NCI-H526 treated with DMSO at 0.1 percent for 48 hours (cell line): ENCODE measurements around the gene LRP1B.

Source experiments
- DNase-seq: peaks from one replicate; lab custom pipeline; 2025; lab: John Stamatoyannopoulos, UW

The LRP1B gene

GRCh38 chr2:141947396-141948114, 183.3 kb downstream of the LRP1B start:
- DNase-seq: no peak

DNA sequence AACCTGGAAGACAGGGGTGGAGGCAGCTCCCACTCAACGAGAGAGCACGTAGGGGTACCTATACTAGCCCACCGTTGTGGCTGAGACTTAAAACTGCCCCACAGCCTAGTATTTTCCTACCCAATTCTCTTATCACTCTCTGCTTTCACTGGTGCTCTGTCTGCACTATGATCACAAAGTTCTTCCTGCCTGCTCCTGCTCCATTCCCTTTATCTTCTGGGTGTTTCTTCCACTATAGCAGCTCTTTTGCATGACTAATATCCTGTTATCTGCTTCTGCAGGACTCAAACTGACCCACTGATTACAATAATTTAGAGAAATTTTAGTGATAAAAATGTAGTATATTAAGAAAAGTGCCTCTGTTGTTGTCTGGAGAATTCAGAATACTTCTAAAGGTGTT, 184.8 kb downstream of the LRP1B start:
- DNase-seq: no peak

DNA sequence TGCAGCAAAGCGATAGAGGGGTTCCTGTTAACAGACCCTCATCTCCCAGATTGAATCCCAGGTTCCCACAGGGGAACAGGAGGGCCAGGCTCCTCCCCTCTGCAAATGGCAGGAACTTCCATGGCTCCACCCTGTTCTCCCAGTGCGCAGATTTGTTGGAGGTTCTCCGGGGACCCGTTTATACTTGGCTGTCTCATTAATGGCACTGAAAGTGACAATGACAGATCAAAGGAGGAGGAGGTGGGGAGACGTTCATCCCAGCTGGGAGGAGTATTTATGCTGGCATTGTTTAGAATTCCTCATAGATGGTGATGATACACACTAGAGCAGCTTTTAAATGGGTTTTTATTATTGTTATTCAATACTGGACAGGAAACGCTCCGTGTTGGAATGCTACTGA, 186.9 kb downstream of the LRP1B start:
- no peak for DNase-seq

GRCh38 chr2:141942006-141942789, 188.6 kb downstream of the LRP1B start:
- no peak for DNase-seq

DNA sequence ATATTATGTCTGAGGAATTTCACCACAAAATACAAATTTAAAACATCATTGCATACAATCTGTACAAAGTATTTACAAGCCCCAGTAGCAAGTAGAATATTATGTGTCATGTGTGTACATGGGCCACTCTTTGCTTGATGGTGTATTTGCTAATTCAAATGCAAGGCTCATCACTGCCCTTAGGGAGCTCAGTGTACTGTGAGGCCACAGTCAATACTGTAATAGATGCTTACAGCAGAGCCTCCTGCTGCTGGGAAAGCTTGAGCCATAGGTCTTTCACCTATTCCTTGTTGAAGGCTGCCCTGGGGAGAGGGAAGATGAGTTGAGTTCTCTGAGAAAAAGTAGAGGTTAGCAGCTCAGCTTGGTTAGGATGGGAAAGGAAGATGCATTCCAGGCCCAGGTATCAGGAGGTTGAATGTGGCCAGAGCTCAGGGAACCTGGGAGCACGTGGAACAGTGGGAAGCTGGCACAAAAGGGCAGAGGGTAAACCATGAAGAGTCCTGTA, 189.6 kb downstream of the LRP1B start:
- DNase-seq: peak; percentile 30

DNA sequence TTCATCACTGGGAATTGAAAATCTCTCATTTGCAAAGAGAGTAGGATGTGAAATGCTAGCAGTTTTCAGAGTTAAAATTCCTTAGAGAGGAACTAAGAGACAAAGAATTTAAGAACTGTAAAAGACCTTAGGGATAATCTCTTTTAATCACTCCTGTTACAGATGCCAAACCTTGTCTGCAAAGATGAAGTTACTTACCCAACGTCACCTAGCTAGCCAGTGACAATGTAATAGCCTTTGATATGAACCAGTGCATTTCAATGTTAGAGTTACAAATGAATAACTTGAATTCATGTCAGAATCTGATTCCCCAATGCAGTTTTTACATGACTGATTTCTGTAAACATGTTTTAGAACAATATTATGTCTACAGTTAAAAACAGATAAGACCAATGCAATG, 190.1 kb downstream of the LRP1B start:
- DNase-seq: no peak

DNA sequence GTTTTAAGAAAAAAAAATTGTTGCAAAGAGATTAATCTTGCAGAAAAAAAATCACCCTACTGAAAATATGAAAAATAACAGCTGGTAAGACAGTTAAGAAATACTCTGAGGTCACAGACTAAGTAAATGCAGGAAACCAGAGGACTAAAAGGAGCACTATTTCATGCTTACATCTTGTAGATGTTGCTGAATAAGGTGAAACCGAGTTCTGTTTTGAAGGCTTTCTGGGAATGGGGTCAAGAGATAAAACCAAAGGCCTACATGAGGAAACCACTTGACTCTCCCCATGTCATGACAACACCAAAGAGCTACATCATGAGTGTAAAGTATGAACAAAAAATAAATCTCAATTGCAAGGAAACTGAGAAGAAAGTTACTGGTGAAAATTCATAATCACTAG, 197.6 kb downstream of the LRP1B start:
- no peak for DNase-seq

- DNase-seq: no peak
Measured at GRCh38 chr2:141932261-141932660, 198.6 kb downstream of the LRP1B start.

DNA sequence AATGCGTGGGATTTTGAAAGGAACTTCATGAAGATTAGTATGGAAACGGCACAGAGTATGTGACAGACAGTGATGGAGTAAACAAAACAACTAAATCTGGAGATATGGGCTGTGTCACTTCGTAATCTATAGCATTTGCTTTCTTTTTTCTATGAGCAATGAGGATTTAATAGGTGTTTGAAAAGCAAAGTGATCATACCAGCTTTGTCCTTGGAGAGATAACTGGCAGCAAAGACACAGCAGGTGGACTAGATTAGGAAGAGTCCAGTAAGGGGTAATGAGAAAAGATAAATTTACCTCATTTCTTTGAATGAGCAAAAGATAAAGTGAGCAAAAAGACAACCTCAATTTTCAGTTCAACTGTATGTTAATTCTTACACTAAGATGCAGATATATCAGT, 199.0 kb downstream of the LRP1B start:
- DNase-seq: no peak

GRCh38 chr2:141930803-141931202, 200.0 kb downstream of the LRP1B start:
- no peak for DNase-seq

DNA sequence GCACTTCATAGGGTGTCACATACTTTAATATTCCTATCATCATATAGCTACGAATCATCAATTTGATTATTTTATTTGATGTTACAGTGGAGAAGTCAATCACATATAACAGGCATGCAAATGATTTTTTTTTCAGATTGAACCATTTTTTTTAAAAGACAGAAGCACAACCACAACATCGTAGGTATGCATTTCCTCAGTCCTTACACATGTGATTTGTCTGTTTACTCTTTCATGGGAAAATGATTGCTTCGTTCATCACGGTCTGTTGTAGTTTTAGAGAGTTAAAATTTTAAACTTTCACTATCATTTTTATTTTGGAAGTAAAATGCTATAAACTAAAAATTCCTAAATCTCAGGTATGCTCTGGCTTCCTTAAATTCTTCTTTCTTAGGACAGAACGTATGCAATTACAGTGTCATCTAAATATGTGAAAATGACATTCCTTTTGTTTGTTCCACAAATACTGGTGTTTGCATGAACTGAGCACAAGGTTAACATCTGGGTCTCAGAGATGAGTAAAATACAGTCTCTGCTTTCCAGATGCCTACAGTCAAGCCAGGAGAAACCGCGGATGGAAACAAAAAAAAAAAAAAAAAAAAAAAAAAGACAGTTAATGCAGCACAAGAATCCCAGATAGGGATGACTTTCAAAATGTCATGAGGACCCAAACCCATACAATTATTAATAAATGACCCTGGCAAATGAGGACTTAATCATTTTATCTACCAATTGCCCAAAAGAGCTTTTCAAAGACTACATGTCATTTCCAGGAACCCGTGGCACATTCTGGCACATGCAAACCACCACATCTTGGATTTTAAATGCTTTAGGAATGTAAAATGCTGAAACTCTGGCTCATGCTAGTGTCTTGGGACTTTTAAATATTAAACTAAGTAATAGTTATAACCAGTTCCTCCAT, 201.2 kb downstream of the LRP1B start:
- no peak for DNase-seq

GRCh38 chr2:141928476-141928875, 202.3 kb downstream of the LRP1B start:
- no peak for DNase-seq

GRCh38 chr2:141927536-141927935, 203.3 kb downstream of the LRP1B start:
- no peak for DNase-seq

GRCh38 chr2:141925511-141925910, 205.3 kb downstream of the LRP1B start:
- no peak for DNase-seq

DNA sequence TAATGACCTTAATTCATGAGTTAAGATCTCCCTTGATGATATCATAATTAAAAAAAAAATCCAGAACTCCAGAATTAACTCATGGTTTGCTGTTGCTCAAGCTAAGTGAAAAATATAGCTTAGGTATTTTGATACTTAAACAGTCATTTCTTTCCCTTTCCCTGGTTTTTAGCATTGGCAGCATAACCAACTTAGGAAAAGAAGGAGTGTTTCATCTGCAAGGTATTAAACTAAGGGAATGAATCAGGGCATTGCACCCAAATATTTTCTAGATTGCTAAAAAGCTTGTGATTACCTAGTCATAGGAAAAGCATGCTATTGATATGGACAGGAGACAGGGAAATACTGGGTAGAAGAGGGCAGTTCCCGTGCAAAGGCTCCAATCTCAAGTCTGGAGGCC, 207.2 kb downstream of the LRP1B start:
- DNase-seq: no peak

GRCh38 chr2:141911485-141912066, 219.2 kb downstream of the LRP1B start:
- peak; percentile 28 for DNase-seq

GRCh38 chr2:141906678-141907077, 224.1 kb downstream of the LRP1B start:
- DNase-seq: peak; percentile 8

- DNase-seq: no peak
Measured at GRCh38 chr2:141900826-141901225, 230.0 kb downstream of the LRP1B start.

DNA sequence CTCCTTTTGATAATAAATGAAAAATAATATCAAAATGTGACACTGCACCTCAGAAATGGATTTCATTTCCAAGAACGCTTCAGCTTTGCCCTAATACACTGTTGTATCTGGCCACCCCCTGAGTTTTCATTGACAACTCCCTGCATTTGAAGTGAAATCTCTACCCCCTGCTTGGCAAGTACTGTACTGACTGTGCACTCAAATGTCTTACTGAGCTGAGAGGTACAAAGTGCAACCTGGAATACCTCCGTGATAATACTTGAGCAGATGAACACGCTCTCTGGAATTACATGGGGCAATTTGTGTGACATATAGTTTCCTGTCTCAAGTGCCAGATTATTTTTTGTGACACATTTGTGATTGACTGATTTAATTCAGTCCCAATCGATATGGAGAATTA, 231.1 kb downstream of the LRP1B start:
- no peak for DNase-seq

- DNase-seq: no peak
Measured at GRCh38 chr2:141889788-141890187, 241.0 kb downstream of the LRP1B start.

DNA sequence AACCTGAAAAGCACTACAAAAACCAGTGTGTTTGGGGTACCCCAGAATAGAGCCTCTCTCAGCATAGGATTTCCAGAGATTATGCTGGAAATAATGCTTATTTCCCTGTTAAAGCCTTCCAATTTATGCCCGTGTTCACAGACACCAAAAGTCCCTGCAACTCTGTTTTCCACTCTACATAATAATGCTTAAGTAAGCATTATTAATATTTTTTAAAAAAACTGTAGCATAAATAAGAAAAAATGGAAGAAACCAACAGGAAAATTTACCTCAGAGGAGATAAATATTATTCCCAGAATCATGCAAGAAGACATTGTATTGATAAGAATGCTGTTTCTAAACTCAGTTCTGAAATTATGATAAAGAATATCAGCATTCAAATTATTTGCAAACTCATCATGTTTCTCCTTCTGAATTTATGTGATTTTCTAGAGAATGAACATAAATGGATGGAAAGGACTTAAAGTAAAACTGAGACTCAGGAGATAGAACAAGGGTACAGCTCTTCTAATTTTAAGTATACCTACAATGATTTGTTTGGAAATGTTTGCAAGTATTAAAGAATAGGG, 241.7 kb downstream of the LRP1B start:
- no peak for DNase-seq

DNA sequence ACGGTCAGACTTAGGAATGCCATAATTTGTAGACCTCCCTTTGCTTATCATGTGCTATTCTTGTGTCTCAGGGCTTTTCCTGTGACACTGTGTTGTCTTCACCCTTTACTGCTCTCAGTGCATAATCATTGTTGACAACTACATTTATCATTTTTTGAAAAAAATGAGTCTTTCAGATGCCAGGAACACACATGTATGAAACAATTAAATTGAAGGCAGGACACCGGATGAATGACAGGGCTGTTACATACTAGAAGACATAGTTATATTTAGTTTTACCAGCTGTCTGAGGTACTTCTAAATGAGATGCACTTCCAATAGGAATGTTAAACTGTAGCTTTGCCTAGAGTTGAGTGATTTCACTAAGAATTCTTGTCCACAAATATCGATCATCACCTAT, 243.5 kb downstream of the LRP1B start:
- no peak for DNase-seq
